Esophagus muscularis mucosa (tissue), 4 donors: ENCODE data around the gene THRA. TPM values are rescaled to one million over a fixed set of nuclear protein-coding genes. Genes with fewer than 3 reads are reported as not detected.
A peak's percentile ranks its signal among the peaks of the same experiment; 100 is the strongest.

Experiments used
- DNase-seq: peaks from one replicate; pipeline ENCODE4 v3.0.0-alpha.2; 2017; ENCODE audit errors: extremely low spot score
- H3K27ac ChIP-seq, 4 donors: fragments of 200-600 bp; sonication (generic); replicated peaks in 1 of 4; 1 replicate in 3 of 4; 2 replicates in 1 of 4; pipeline ENCODE4 v1.5.1; 2016 to 2019; ENCODE audit warnings: mild to moderate bottlenecking in 1 of 4
- H3K27me3 ChIP-seq, 4 donors: fragments of 200-600 bp; sonication (generic); one replicate each; pipeline versions ENCODE4 v1.5.1 to v1.6.0; 2016 to 2019
- H3K36me3 ChIP-seq, 4 donors: fragments of 200-600 bp; sonication (generic); one replicate each; pipeline ENCODE4 v1.5.1; 2016 to 2019
- H3K4me1 ChIP-seq, 4 donors: fragments of 200-600 bp; sonication (generic); one replicate each; pipeline ENCODE4 v1.5.1; 2016 to 2019
- H3K4me3 ChIP-seq, 4 donors: fragments of 200-600 bp; sonication (generic); 1 replicate in 2 of 4; 2 replicates in 2 of 4; pipeline ENCODE4 v1.5.1; 2016 to 2019; ENCODE audit warnings: mild to moderate bottlenecking in 4 of 4, moderate library complexity in 1 of 4
- H3K9me3 ChIP-seq, 4 donors: fragments of 200-600 bp; sonication (generic); 1 replicate in 3 of 4; 2 replicates in 1 of 4; pipeline ENCODE4 v1.5.1; 2016 to 2019
- EP300 ChIP-seq: sonication (generic); formaldehyde crosslinking; IDR thresholded peaks from one replicate; pipeline ENCODE4 v1.6.1; 2017; ENCODE audit warnings: antibody characterized with exemption
- POLR2A ChIP-seq: fragments of 450-650 bp; IDR thresholded peaks from one replicate; pipeline ENCODE4 v1.6.1; 2017; ENCODE audit warnings: antibody characterized with exemption, moderate library complexity, mild to moderate bottlenecking, low read depth
- POLR2AphosphoS5 ChIP-seq, 2 donors: sonication (generic); formaldehyde crosslinking; IDR thresholded peaks; one replicate each; pipeline ENCODE4 v1.6.1; 2017; ENCODE audit warnings: antibody characterized with exemption in 2 of 2
- WGBS: methylation state at CpG from one replicate; pipeline ENCODE4 v1.1.5; 2018; 5-methylcytosine and 5-hydroxymethylcytosine counted together
- intact Hi-C: fragments of 100-400 bp; cut with DNase I; formaldehyde crosslinking; loops from one replicate; pipeline ENCODE4 v1.15.1; 2023
- total RNA-seq, 4 donors: library from RNA; depleted of rRNA; stranded (reverse); fragments of >200 nt; gene quantifications; one replicate each; pipeline versions ENCODE4 v1.1.0 to v1.2.1, GENCODE V29; 2016
- TF ChIP-seq, protein P1 (sequence below), 3 experiments: fragments of 200-600 bp in 2 of 3; fragments of 450-650 bp in 1 of 3; sonication (generic) in 2 of 3; IDR thresholded peaks; one replicate each; pipeline ENCODE4 v1.5.1; 2017 to 2019; ENCODE audit warnings: antibody characterized with exemption in 3 of 3, mild to moderate bottlenecking in 2 of 3, moderate library complexity in 1 of 3

Gene THRA
- total RNA-seq, 4 donors from 2014 or later = 69.7 to 112 (median 85.2) TPM

DNA sequence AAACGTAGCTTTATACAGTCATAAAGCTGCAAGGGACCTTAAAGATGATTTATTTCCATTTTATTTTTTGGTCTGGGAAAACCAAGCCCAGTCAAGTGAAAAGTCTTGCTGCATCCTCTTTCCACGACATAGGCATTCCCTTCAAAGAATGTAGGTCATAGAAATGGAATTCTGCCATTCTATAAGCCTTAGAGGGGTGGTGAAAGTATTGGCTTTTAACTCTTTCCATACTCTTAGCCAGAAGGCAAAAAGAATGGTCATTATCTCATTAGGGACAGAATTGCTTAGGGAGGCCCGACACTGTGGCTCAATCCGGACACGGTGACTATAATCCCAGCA, 51.1 kb downstream of the THRA start:
- H3K36me3 ChIP-seq = no peaks in the 10 kb centered on the region
- DNase-seq = no peak
- H3K27me3 ChIP-seq = no peaks in the 10 kb centered on the region
- peak overlapping the region; percentile 88 to 99 (median 94) for H3K27ac ChIP-seq
- 31% methylated on average over 5 of the region's 5 CpGs for WGBS
- intact Hi-C loops = loop anchor here (2.0 kb wide), 2 partner anchors 27 to 55 kb away; partner anchors contain the start of gene CASC3
- peaks cover 49 to 61% (median 59%) of the 10 kb centered on the region in 4 donors for H3K4me1 ChIP-seq
- TF ChIP-seq EP300 (no peak), POLR2AphosphoS5 (IDR thresholded peaks at IDR 0.05) (no peak), POLR2A (no peak)
- TF ChIP-seq, protein P1, sequence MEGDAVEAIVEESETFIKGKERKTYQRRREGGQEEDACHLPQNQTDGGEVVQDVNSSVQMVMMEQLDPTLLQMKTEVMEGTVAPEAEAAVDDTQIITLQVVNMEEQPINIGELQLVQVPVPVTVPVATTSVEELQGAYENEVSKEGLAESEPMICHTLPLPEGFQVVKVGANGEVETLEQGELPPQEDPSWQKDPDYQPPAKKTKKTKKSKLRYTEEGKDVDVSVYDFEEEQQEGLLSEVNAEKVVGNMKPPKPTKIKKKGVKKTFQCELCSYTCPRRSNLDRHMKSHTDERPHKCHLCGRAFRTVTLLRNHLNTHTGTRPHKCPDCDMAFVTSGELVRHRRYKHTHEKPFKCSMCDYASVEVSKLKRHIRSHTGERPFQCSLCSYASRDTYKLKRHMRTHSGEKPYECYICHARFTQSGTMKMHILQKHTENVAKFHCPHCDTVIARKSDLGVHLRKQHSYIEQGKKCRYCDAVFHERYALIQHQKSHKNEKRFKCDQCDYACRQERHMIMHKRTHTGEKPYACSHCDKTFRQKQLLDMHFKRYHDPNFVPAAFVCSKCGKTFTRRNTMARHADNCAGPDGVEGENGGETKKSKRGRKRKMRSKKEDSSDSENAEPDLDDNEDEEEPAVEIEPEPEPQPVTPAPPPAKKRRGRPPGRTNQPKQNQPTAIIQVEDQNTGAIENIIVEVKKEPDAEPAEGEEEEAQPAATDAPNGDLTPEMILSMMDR (IDR thresholded peaks at IDR 0.05) = no peak
- peak overlapping the region; percentile 51 to 63 (median 53) for H3K4me3 ChIP-seq
- H3K9me3 ChIP-seq = no peaks in the 10 kb centered on the region

DNA sequence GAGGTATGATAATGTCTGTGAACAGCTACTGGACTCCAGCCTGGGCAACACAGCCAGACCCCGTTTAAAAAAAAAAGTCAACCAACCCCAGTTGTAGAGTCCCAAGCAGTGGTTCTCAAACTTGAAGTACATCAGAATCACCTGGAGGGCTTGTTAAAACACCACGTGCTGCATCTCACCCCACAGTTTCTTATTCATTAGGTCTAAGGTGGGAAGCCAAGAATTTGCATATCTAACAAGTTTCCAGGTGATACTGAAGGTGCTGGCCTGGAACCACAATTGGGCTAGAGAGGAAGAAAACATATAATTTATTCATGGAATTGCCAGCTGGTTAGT, 52.3 kb downstream of the THRA start:
- peak overlapping the region; percentile 88 to 99 (median 94) for H3K27ac ChIP-seq
- intact Hi-C loops = no loop called here
- 54% methylated on average over 2 of the region's 2 CpGs for whole genome bisulfite sequencing
- H3K9me3 ChIP-seq = no peaks in the 10 kb centered on the region
- no peak for DNase-seq
- TF ChIP-seq EP300 (no peak), POLR2A (no peak), POLR2AphosphoS5 (IDR thresholded peaks at IDR 0.05) (no peak)
- TF ChIP-seq, protein P1 (IDR thresholded peaks at IDR 0.05) = no peak
- no peaks in the 10 kb centered on the region for H3K36me3 ChIP-seq
- H3K4me3 ChIP-seq = no peak overlapping the region
- H3K27me3 ChIP-seq = no peaks in the 10 kb centered on the region
- peaks cover 38 to 55% (median 54%) of the 10 kb centered on the region in 4 donors for H3K4me1 ChIP-seq

DNA sequence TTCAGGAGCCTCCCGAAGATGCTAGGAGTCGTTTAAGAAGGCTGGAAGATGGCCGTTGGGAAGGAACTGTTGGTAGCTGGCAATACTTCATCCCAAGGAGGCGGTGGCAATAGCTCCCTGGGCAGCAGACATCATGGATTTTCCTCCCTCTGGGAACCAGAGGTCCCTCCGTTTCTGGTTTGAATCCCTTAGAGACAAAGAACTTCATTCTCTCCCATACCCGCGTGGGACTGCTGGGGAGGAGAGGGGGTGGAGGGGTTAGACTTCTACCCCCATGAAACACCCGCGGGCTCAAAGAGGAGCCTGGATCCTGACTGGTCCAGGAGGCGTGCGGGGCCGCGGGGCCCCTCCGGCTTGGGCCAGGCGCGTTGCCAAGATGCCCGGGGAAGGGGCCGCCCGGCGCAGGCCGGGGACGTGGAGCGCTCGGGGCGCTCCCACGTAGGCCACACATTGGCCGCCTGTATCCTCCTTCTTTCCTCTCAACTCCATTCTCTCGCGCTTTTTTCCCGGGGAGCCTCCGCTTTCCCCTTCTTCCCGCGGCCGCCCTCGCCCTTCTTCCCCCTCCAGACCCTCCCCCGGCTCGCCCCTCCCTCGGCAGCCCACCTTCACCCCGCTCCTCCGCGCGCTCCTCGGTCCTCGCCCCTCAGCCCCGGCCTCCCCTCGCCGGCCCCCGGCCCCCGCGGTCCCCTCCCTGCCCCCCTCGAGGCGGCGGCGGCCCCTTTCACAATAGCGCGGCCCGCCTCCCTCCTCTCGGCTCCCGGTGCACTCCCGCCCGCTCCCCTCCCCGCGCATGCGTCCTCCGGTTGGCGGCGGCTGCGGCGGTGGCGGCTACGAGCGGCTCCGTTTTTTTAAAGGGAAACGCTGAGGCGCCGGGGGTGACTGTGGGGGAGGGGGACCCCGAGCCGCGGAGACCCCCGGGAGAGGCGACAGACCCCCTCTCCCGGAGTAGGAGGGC, 58.7 kb downstream of the THRA start, which contains the start of gene MSL1:
Gene MSL1, plus strand, starts transcription at position 791 of the 955 bp plus-strand sequence. CDS start 642 bp downstream, outside the sequence.
- TF ChIP-seq POLR2A (peak; percentile 78), EP300 (no peak), POLR2AphosphoS5 (IDR thresholded peaks at IDR 0.05) (peak; percentile 87 to 93)
- TF ChIP-seq, protein P1 (IDR thresholded peaks at IDR 0.05) = no peak
- WGBS = 2% methylated on average over 29 of the region's 82 CpGs
- H3K36me3 ChIP-seq = peaks cover 5 to 8% (median 7%) of the 10 kb centered on the region in 4 donors
- peak within 1 kb of the TSS; percentile 97 to 99 (median 98) for H3K27ac ChIP-seq
- peak; percentile 96 for DNase-seq
- H3K27me3 ChIP-seq = no peaks in the 10 kb centered on the region
- H3K9me3 ChIP-seq = no peaks in the 10 kb centered on the region
- H3K4me3 ChIP-seq = peak within 1 kb of the TSS; percentile 80 to 100 (median 97)
- intact Hi-C loops = loop anchor here (2.0 kb wide), 1 partner anchor 43 kb away; no protein-coding TSS in a partner anchor
- H3K4me1 ChIP-seq = peaks cover 19 to 45% (median 42%) of the 10 kb centered on the region in 4 donors

DNA sequence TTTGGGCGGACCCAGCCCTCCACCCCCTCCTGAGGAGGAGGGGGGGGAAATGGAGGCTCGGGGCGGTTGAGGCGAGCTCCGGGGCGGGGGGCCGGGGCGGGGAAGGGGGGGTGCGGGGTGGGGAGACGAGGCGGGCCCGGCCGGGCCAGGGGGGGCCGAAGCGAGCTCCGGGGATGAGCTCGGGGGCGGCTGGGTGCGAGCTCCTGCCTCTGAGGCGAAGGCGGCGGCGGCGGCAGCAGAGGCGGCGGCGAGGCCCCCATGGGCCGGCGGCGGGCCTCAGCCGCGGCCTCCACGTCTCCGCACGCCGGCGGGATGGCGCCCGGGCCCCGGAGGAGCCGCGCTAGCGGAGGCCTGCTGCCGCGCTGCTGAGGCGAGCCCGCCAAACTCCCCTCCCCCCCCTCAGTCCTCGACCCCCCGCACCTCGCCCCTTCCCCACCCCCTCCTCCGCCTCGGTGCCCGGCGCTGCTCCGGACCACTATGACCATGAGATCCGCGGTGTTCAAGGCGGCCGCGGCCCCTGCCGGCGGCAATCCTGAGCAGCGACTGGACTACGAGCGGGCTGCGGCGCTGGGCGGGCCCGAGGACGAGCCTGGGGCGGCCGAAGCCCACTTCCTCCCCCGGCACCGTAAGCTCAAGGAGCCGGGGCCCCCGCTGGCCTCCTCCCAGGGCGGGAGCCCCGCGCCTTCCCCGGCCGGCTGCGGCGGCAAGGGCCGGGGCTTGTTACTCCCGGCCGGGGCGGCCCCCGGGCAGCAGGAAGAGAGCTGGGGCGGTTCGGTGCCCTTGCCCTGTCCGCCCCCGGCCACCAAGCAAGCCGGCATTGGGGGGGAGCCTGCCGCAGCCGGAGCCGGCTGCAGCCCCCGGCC, 59.6 kb downstream of the THRA start:
- intact Hi-C loops = loop anchor here (2.0 kb wide), 1 partner anchor 42 kb away; no protein-coding TSS in a partner anchor
- 0% methylated on average over 32 of the region's 97 CpGs for WGBS
- DNase-seq = no peak

More for the DNA sequence above, 59.6 kb downstream of the THRA start:
- H3K9me3 ChIP-seq = no peaks in the 10 kb centered on the region
- peaks cover 19 to 50% (median 42%) of the 10 kb centered on the region in 4 donors for H3K4me1 ChIP-seq
- no peaks in the 10 kb centered on the region for H3K27me3 ChIP-seq
- peaks cover 14 to 17% (median 16%) of the 10 kb centered on the region in 4 donors for H3K36me3 ChIP-seq
- peak overlapping the region; percentile 97 to 99 (median 98) for H3K27ac ChIP-seq
- TF ChIP-seq EP300 = no peak
- TF ChIP-seq, protein P1 (IDR thresholded peaks at IDR 0.05) = peak; percentile 10 to 40 (median 27)
- peak overlapping the region; percentile 80 to 100 (median 97) for H3K4me3 ChIP-seq
